ENCODE results near the gene C19orf47.

GRCh38 chr19:40282209-40282580, 66.0 kb downstream of the C19orf47 start:
- TF ChIP-seq CTCF (IDR thresholded peaks at IDR 0.05; ENCODE audit: low read depth, low read length) (no peak), EZH2phosphoT487 (IDR thresholded peaks at IDR 0.05; ENCODE audit: low read depth) (no peak)
